ENCODE results near the gene FOSL1.
"Not testable (repeated sequence)": the region's sequence is repeated elsewhere in the genome, so short reads cannot be mapped to it uniquely, and the experiment has no call there.

FOSL1 gene

DNA sequence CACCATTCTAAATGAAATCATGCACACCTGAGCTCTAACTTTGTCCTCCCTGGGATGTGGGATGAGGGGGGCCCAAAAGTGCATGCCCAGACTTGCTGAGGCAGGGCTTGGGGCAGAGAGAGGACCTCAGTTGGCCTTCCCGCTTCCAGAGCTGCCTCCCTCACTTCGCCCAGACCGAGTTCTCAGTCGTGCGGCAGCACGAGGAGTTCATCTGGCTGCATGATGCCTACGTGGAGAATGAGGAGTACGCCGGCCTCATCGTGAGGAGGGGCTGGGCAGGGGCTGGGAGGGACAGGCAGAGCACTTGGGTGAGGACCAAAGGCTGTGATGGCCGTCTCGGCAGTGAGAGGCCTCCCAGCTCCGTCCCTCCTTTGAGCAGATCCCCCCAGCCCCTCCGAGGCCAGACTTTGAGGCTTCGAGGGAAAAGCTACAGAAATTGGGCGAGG lies 50.4 kb downstream of the FOSL1 start:
- no peak for DNase-seq

DNA sequence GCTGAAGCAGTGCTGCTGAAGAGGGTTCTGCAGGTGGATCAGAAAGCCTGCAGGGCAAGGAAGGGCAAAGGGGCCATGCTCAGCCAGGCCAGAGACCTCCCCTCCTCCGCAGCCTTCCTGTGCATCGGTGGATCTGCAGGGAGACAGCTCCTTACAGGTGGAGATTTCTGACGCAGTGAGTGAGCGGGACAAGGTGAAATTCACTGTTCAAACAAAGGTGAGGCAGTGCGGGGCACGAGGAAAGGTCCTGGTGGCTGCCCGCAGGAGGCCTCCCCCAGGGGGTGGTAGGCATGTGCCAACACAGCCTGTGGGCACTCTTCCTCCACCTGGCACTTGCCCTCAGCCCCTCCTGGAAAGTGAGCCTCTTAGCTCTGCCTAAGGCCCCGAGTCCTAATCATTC lies 50.8 kb downstream of the FOSL1 start:
- DNase-seq, result no peak

DNA sequence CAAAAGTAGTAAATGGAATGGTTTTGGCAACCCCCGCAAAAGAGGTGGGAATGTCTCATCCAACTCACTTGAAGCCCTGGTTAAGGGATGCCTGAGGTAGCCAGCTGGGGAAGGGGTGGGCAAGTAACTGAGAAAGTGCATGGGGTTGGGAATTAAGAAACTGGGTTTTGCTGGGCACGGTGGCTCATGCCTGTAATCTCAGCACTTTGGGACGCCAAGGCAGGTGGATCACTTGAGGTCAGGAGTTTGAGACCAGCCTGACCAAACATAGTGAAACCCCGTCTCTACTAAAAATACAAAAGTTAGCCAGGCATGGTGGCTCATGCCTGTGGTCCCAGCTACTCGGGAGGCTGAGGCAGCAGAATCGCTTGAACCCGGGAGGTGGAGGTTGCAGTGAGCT lies 51.5 kb downstream of the FOSL1 start:
- DNase-seq, result not testable (repeated sequence)

DNA sequence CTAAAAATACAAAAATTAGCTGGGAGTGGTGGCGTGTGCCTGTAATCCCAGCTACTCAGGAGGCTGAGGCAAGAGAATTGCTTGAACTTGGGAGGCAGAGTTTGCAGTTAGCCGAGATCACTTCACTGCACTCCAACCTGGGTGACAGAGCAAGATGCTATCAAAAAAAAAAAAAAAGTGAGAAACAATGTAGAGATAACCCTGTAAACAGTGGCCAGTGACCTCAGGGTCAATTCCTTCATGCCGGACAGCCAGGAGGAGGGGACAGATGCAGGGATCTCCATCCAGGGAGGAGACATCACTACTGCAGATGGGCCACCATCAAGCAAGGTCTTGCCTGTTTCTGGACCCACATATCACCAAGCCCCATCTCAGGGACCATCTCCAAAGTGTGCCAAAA lies 52.4 kb downstream of the FOSL1 start:
- no peak for DNase-seq

DNA sequence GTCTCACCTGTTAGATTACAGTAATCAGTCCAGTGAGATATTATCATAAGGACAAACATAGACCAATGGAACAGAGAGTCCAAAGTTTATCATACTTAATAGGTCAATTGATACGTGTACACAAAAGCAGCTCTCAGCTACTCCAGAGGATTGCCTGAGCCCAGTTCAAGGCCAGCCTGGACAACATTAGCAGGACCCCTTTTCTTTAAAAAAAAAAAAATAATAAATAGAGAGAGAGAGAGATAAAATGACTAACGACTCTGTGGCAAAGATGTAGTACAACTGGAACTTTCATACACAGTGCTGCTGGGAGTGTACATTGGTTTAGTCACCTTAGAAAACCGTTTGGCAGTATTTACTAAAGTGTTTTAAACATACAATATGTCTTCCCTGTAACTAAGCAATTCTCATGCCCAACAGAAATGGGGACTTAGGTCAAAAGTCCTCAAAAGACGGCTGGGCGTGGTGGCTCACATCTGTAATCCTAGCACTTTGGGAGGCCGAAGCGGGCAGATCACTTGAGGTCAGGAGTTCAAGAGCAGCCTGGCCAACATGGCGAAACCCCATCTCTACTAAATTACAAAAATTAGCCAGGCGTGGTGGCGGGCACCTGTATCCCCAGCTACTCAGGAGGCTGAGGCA lies 55.8 kb downstream of the FOSL1 start:
- no peak for DNase-seq

DNA sequence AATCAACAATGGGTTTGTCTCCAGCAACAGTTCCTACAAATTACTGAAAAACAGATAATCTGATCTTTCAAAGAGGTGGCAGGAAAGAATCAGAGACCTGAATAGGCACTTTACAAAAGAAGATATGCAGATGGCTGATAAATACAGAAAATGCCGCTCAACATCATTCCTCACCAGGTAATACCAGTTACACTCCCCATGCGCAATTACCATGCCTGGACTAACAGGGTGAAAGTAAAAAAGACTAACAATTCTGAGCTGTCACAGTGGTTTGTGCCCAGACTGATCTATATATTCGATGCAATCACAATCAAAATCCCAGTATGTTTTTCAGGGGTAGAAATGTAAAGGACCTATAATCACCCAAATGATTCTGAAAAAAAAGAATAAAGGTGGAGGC lies 56.4 kb downstream of the FOSL1 start:
- DNase-seq, result no peak

DNA sequence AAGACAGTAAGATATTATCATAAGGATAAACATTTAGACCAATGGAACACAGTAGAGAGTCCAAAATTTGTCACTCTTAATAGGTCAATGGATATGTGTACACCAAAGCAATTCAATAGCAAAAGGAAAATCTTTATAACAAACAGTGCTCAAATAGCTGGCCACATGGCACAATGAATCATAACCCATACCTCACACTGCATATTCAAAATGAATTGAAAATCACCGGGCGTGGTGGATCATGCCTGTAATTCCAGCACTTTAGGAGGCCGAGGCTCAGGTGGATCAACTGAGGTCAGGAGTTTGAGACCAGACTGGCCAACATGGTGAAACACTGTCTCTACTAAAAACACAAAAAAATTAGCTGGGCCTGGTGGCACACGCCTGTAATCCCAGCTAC lies 58.0 kb downstream of the FOSL1 start:
- no peak for DNase-seq

Data from NCI-H2107 (cell line).